Calu3 (cell line): Measurements from ENCODE around the gene NEMP2. TPM values are rescaled to one million over a fixed set of nuclear protein-coding genes. Genes with fewer than 3 reads are reported as not detected.

Experiments
- BruUV-seq: library from RNA; stranded (reverse); fragments of 400-500 nt; replicated peaks from 2 replicates; lab custom pipeline; 2021; lab: Mats Ljungman, UMichigan
- CTCF ChIA-PET: fragments of 300-600 bp; sonication (Branson Sonifier 250); formaldehyde crosslinking; loops from one replicate; lab custom pipeline; 2022; ENCODE audit warnings: antibody characterized with exemption; lab: Charles Lee
- DNase-seq: peaks from one replicate; pipeline ENCODE4 v3.0.0; 2022
- H3K27ac Mint-ChIP-seq: one replicate; pipeline ENCODE4 v1.8.0; 2022; ENCODE audit warnings: mixed read lengths; ENCODE audit not compliant: unreplicated experiment
- H3K27me3 Mint-ChIP-seq: one replicate; pipeline ENCODE4 v1.8.0; 2022; ENCODE audit warnings: mixed read lengths; ENCODE audit not compliant: unreplicated experiment
- H3K36me3 Mint-ChIP-seq: one replicate; pipeline ENCODE4 v1.8.0; 2022; ENCODE audit warnings: mild to moderate bottlenecking, moderate library complexity, mixed read lengths; ENCODE audit not compliant: insufficient read depth, unreplicated experiment
- H3K4me1 Mint-ChIP-seq: one replicate; pipeline ENCODE4 v1.8.0; 2022; ENCODE audit warnings: mild to moderate bottlenecking, low read depth, mixed read lengths; ENCODE audit not compliant: unreplicated experiment
- H3K4me3 Mint-ChIP-seq: one replicate; pipeline ENCODE4 v1.8.0; 2022; ENCODE audit warnings: mild to moderate bottlenecking, low read depth, moderate library complexity, mixed read lengths; ENCODE audit not compliant: unreplicated experiment
- H3K9me3 Mint-ChIP-seq: one replicate; pipeline ENCODE4 v1.8.0; 2022; ENCODE audit warnings: low read depth, mixed read lengths; ENCODE audit not compliant: unreplicated experiment
- intact Hi-C: fragments of 100-400 bp; cut with micrococcal nuclease; formaldehyde crosslinking; loops from one replicate; pipeline ENCODE4 v1.10.0; 2022; ENCODE audit not compliant: unreplicated experiment
- total RNA-seq: library from RNA; stranded (reverse); gene quantifications from 2 replicates; pipeline ENCODE4 v1.2.3, GENCODE V29; 2022
- TF ChIP-seq, protein P1 (sequence below): fragments of 200-600 bp; IDR thresholded peaks from one replicate; pipeline ENCODE4 v1.8.0; 2022; ENCODE audit warnings: antibody characterized with exemption; ENCODE audit not compliant: unreplicated experiment

The NEMP2 gene
- total RNA-seq, 1 experiment from 2014 or later: 10.2 TPM

DNA sequence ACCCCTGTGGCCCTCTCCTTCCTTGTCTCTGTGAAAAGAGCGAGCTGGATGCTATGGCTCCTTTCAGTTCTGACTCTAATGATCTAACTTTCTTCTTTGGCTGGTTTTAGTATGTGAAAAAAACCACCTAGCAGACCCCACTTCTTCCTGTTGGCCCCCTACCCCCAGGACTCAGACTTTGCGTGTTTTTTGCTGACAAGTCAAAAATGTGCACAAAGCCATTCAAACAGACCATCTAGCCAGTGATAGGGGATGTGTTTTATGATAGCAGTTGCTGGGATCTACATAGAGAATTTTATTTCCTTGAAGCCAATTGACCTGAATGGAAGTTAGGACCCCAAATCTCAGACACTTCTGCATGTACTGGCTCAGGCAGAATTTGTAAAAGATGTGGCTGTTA lies 77.3 kb downstream of the NEMP2 start:
- no peak overlapping the region for H3K4me3 Mint-ChIP-seq
- no TSS peak for BruUV-seq
- H3K9me3 Mint-ChIP-seq: no peaks in the 10 kb centered on the region
- intact Hi-C loops: no loop called here
- H3K27ac Mint-ChIP-seq: no peak overlapping the region
- no peaks in the 10 kb centered on the region for H3K27me3 Mint-ChIP-seq
- H3K4me1 Mint-ChIP-seq: no peaks in the 10 kb centered on the region
- no peak for DNase-seq
- CTCF ChIA-PET: interaction anchor here (0.5 kb wide), 1 partner anchor 340 kb away, joined by 6 read pairs; no protein-coding TSS in a partner anchor
- TF ChIP-seq, protein P1, sequence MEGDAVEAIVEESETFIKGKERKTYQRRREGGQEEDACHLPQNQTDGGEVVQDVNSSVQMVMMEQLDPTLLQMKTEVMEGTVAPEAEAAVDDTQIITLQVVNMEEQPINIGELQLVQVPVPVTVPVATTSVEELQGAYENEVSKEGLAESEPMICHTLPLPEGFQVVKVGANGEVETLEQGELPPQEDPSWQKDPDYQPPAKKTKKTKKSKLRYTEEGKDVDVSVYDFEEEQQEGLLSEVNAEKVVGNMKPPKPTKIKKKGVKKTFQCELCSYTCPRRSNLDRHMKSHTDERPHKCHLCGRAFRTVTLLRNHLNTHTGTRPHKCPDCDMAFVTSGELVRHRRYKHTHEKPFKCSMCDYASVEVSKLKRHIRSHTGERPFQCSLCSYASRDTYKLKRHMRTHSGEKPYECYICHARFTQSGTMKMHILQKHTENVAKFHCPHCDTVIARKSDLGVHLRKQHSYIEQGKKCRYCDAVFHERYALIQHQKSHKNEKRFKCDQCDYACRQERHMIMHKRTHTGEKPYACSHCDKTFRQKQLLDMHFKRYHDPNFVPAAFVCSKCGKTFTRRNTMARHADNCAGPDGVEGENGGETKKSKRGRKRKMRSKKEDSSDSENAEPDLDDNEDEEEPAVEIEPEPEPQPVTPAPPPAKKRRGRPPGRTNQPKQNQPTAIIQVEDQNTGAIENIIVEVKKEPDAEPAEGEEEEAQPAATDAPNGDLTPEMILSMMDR: no peak
- H3K36me3 Mint-ChIP-seq: no peaks in the 10 kb centered on the region

DNA sequence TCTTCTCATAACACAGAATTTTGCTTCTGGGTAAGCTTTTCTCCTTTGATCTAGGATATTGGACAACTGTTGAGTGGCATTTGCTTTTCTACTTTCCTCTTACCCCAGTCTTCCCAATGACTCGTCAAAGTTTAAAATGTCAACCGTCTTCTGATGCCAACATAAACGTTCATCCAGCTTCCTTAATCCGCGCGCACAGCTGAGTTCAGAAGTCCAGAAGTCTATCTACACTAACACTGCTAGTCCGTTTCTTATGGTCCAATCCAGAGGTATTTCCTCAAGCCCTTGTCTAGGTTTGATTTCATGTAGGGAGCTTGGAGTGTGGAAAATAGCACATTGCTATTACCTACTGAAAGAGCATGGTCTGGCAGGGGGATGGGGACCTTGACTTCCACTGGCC lies 77.7 kb downstream of the NEMP2 start:
- BruUV-seq: no TSS peak
- Mint-ChIP-seq H3K27me3 (no peaks in the 10 kb centered on the region), H3K4me1 (no peaks in the 10 kb centered on the region), H3K27ac (no peak overlapping the region), H3K4me3 (no peak overlapping the region), H3K36me3 (no peaks in the 10 kb centered on the region), H3K9me3 (no peaks in the 10 kb centered on the region)
- TF ChIP-seq, protein P1: no peak
- no peak for DNase-seq
- intact Hi-C loops: no loop called here
- CTCF ChIA-PET: interaction anchor here (0.5 kb wide), 1 partner anchor 340 kb away, joined by 6 read pairs; no protein-coding TSS in a partner anchor

DNA sequence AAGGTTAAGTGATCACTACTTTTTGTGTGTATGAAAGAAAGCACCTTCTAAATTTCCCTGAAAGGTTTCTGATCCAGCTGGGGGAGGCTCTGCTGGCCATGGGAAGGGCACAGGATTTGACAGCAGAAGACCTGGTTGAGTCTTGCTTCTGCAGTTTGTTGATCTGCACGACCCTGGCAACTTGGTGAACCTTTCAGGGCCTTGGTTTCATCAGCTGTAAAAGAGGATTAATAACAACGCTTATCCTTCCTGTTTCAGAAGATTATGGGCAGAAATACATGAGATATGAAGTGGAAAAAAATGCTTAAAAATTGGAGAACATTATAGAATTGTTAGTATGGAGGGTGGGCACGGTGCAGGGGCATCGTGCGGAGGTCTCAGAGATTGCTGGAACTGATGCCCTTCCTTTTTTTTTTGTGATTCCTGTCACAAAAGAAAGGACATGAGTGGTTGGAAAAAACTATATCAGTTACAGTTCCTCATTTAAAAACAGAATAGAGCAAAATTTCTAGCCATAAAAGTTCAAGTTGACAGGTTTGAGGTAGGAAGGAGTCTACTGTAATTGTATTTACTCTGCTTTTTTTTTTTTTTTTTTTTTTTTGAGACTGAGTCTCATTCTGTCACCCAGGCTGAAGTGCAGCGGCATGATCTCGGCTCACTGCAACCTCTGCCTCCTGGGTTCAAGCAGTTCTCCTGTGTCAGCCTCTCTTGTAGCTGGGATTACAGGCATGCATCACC lies 79.0 kb downstream of the NEMP2 start:
- BruUV-seq: no TSS peak
- Mint-ChIP-seq H3K4me3 (no peak overlapping the region), H3K27ac (no peak overlapping the region), H3K36me3 (no peaks in the 10 kb centered on the region), H3K27me3 (no peaks in the 10 kb centered on the region), H3K9me3 (no peaks in the 10 kb centered on the region), H3K4me1 (no peaks in the 10 kb centered on the region)
- CTCF ChIA-PET: interaction anchor here (0.7 kb wide), 1 partner anchor 1841 kb away, joined by 5 read pairs; no protein-coding TSS in a partner anchor
- no peak for DNase-seq
- intact Hi-C loops: no loop called here
- TF ChIP-seq, protein P1: no peak

DNA sequence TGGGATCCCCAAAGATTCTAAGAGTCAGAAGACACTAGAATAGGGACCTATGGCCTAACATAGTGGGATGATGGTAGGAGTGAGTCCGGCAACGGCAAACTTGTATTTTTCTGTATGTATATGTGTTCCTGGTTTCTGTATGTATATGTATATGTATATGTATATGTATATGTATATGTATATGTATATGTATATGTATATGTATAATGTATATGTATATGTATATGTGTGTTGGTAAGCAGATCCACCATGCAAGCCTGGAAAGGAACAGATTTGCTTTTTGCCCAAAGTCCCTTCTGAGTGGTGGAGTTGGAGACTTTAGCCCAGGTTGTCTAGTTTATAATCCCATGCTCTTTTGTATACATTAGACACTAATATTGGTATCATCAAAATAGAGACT lies 79.7 kb downstream of the NEMP2 start:
- no peak overlapping the region for H3K4me3 Mint-ChIP-seq
- DNase-seq: no peak
- no peaks in the 10 kb centered on the region for H3K36me3 Mint-ChIP-seq
- intact Hi-C loops: no loop called here
- CTCF ChIA-PET: no interaction called here
- BruUV-seq: no TSS peak
- TF ChIP-seq, protein P1: no peak
- H3K9me3 Mint-ChIP-seq: no peaks in the 10 kb centered on the region
- no peak overlapping the region for H3K27ac Mint-ChIP-seq
- H3K27me3 Mint-ChIP-seq: no peaks in the 10 kb centered on the region
- no peaks in the 10 kb centered on the region for H3K4me1 Mint-ChIP-seq

Other genes starting within 250 kb of the NEMP2 start
- 35.1 and 44.6 TPM in 2 replicates for gene HIBCH, start 214.9 kb downstream of the NEMP2 start, total RNA-seq
- 23.1 and 30.1 TPM in 2 replicates for gene INPP1, start 191.1 kb downstream of the NEMP2 start, total RNA-seq
- gene MFSD6, start 126.4 kb downstream of the NEMP2 start, total RNA-seq: 29.8 and 39.4 TPM in 2 replicates
- 39.7 and 52.1 TPM in 2 replicates for gene NAB1, start 114.4 kb upstream of the NEMP2 start, total RNA-seq